IMR-90 (cell line): ENCODE data around the gene SHC2. TPM values are rescaled to one million over a fixed set of nuclear protein-coding genes. Genes with fewer than 3 reads are reported as not detected.

Experiments
- ATAC-seq: fragments of 200-7000 bp; cut with Tn5 transposase; 2 replicates; pipeline ENCODE4 v1.9.1; 2020; ENCODE audit warnings: low read depth, mild to moderate bottlenecking, moderate library complexity
- BruUV-seq: library from RNA; stranded (reverse); fragments of 400-500 nt; replicated peaks from 2 replicates; lab custom pipeline; 2021; lab: Mats Ljungman, UMichigan
- CTCF ChIA-PET: fragments of 300-600 bp; formaldehyde crosslinking; extraction: SDS; loops from one replicate; lab custom pipeline; 2021; ENCODE audit warnings: antibody characterized with exemption; lab: Yijun Ruan, JAX
- POLR2A ChIA-PET: fragments of 300-600 bp; sonication (Branson Sonifier 250); formaldehyde crosslinking; loops from one replicate; lab custom pipeline; 2022; ENCODE audit warnings: antibody characterized with exemption; ENCODE audit not compliant: unreplicated experiment; lab: Charles Lee
- DNase-seq: peaks from one replicate; pipeline ENCODE4 v3.0.0; 2013
- H2AFZ ChIP-seq: replicated peaks from 2 replicates; pipeline ENCODE3; 2013; ENCODE audit warnings: low read length, mild to moderate bottlenecking; ENCODE audit not compliant: poor library complexity
- H2AK5ac ChIP-seq: 2 replicates; pipeline ENCODE4 v1.6.1; 2013; ENCODE audit warnings: low read depth, low read length, inconsistent platforms
- H2AK9ac ChIP-seq: replicated peaks from 2 replicates; pipeline ENCODE3; 2013; ENCODE audit warnings: mild to moderate bottlenecking, low read depth, low read length, moderate library complexity; ENCODE audit not compliant: poor library complexity
- H2BK120ac ChIP-seq: 2 replicates; pipeline ENCODE4 v1.6.1; 2013; ENCODE audit warnings: low read depth, low read length, inconsistent platforms
- H2BK15ac ChIP-seq: 3 replicates; pipeline ENCODE4 v1.6.1; 2013; ENCODE audit warnings: low read depth, low read length, inconsistent platforms
- H2BK20ac ChIP-seq: 2 replicates; pipeline ENCODE4 v1.6.1; 2013; ENCODE audit warnings: low read depth, mild to moderate bottlenecking, inconsistent platforms, low read length, moderate library complexity
- H2BK5ac ChIP-seq: 2 replicates; pipeline ENCODE4 v1.6.1; 2013; ENCODE audit warnings: mild to moderate bottlenecking, low read depth, low read length, inconsistent platforms; ENCODE audit not compliant: poor library complexity, severe bottlenecking
- H3K14ac ChIP-seq: replicated peaks from 2 replicates; pipeline ENCODE4 v1.6.1; 2013; ENCODE audit warnings: low read depth, low read length, inconsistent platforms
- H3K18ac ChIP-seq: 2 replicates; pipeline ENCODE4 v1.6.1; 2013; ENCODE audit warnings: low read depth, low read length, control low read depth
- H3K23ac ChIP-seq: 2 replicates; pipeline ENCODE4 v1.6.1; 2013; ENCODE audit warnings: low read depth, low read length, inconsistent platforms
- H3K27ac ChIP-seq: 2 replicates; pipeline ENCODE4 v1.5.1; 2013; ENCODE audit warnings: mild to moderate bottlenecking, control low read depth, low read length; ENCODE audit not compliant: insufficient read depth
- H3K27me3 ChIP-seq: 2 replicates; pipeline ENCODE4 v1.6.1; 2013; ENCODE audit warnings: low read length; ENCODE audit not compliant: control insufficient read depth, insufficient read depth
- H3K36me3 ChIP-seq: 2 replicates; pipeline ENCODE4 v1.6.1; 2013; ENCODE audit warnings: low read length, mixed read lengths; ENCODE audit not compliant: control insufficient read depth, insufficient read depth
- H3K4ac ChIP-seq: 2 replicates; pipeline ENCODE4 v1.6.1; 2013; ENCODE audit warnings: low read depth, low read length, inconsistent platforms
- H3K4me1 ChIP-seq: 2 replicates; pipeline ENCODE4 v1.6.1; 2013; ENCODE audit warnings: low read length, mixed read lengths; ENCODE audit not compliant: control insufficient read depth, insufficient read depth
- H3K4me2 ChIP-seq: 2 replicates; pipeline ENCODE4 v1.6.1; 2013; ENCODE audit warnings: low read depth, mild to moderate bottlenecking, control low read depth, low read length, moderate library complexity
- H3K4me3 ChIP-seq: 2 replicates; pipeline ENCODE4 v1.5.1; 2013; ENCODE audit warnings: low read depth, mild to moderate bottlenecking, control low read depth, low read length, moderate library complexity; ENCODE audit not compliant: insufficient read depth
- H3K56ac ChIP-seq: 2 replicates; pipeline ENCODE4 v1.6.1; 2013; ENCODE audit warnings: low read length, inconsistent platforms; ENCODE audit not compliant: insufficient read depth; ENCODE audit errors: extremely low read depth
- H3K79me1 ChIP-seq, 2 experiments: 2 replicates each; pipeline ENCODE4 v1.6.1; 2013; ENCODE audit warnings: low read length in 2 of 2, inconsistent platforms in 1 of 2, low read depth in 1 of 2
- H3K9ac ChIP-seq: 2 replicates; pipeline ENCODE4 v1.6.1; 2013; ENCODE audit warnings: low read depth, low read length, control low read depth
- H3K9me1 ChIP-seq: 2 replicates; pipeline ENCODE4 v1.6.1; 2013; ENCODE audit warnings: low read length, inconsistent platforms; ENCODE audit not compliant: insufficient read depth
- H3K9me3 ChIP-seq: 2 replicates; pipeline ENCODE4 v1.6.1; 2013; ENCODE audit warnings: low read length; ENCODE audit not compliant: control insufficient read depth, insufficient read depth
- H4K20me1 ChIP-seq: 2 replicates; pipeline ENCODE4 v1.6.1; 2013; ENCODE audit warnings: low read length, inconsistent platforms; ENCODE audit not compliant: insufficient read depth
- H4K5ac ChIP-seq: 2 replicates; pipeline ENCODE4 v1.6.1; 2013; ENCODE audit warnings: mild to moderate bottlenecking, low read depth, low read length, control low read depth
- H4K8ac ChIP-seq, 2 experiments: 2 replicates each; pipeline ENCODE4 v1.6.1; 2013; ENCODE audit warnings: low read depth in 2 of 2, low read length in 2 of 2, control low read depth in 1 of 2, inconsistent platforms in 1 of 2
- H4K91ac ChIP-seq: 2 replicates; pipeline ENCODE4 v1.6.1; 2013; ENCODE audit warnings: low read depth, low read length, inconsistent platforms; ENCODE audit not compliant: insufficient read depth
- CHD1 ChIP-seq: IDR thresholded peaks from 2 replicates; pipeline ENCODE4 v1.6.1; 2012; ENCODE audit warnings: low read depth, low read length, improper control_type of control experiment
- FOS ChIP-seq: fragments of 150-350 bp; IDR thresholded peaks from 2 replicates; pipeline ENCODE4 v1.6.1; 2016; ENCODE audit warnings: low read depth, low read length
- MAFK ChIP-seq: IDR thresholded peaks from 2 replicates; pipeline ENCODE4 v1.6.1; 2012; ENCODE audit warnings: low read depth, low read length, improper control_type of control experiment
- NFE2L2 ChIP-seq: fragments of 150-350 bp; IDR thresholded peaks from 2 replicates; pipeline ENCODE4 v1.6.1; 2016; ENCODE audit warnings: low read depth, mild to moderate bottlenecking, low read length
- RAD21 ChIP-seq: IDR thresholded peaks from 2 replicates; pipeline ENCODE4 v1.6.1; 2012; ENCODE audit warnings: low read length, improper control_type of control experiment
- RFX5 ChIP-seq: IDR thresholded peaks from 2 replicates; pipeline ENCODE4 v1.8.0; 2012; ENCODE audit warnings: low read depth, mild to moderate bottlenecking, low read length, moderate library complexity
- SMC3 ChIP-seq: fragments of 150-350 bp; IDR thresholded peaks from 2 replicates; pipeline ENCODE4 v1.6.1; 2016; ENCODE audit warnings: low read depth, mild to moderate bottlenecking, antibody characterized with exemption, low read length, moderate library complexity
- WGBS, 2 experiments: methylation state at CpG; one replicate each; pipeline versions ENCODE4 v1.1.5 to v1.1.7; 2013; ENCODE audit warnings: missing lambda C conversion rate in 2 of 2; ENCODE audit not compliant: insufficient read length in 1 of 2; ENCODE audit errors: extremely low coverage in 2 of 2; 5-methylcytosine and 5-hydroxymethylcytosine counted together
- dilution Hi-C: fragments of 300-500 bp; cut with HindIII; formaldehyde crosslinking; loops from one replicate; pipeline ENCODE4 v1.14.3; 2018; ENCODE audit warnings: low sequenced_read_pairs; ENCODE audit not compliant: unreplicated experiment
- in situ Hi-C: fragments of 300-500 bp; cut with MboI; formaldehyde crosslinking; loops from 3 replicates; pipeline ENCODE4 v1.14.3; 2019; ENCODE audit warnings: low sequenced_read_pairs, inconsistent platforms, mixed read lengths
- intact Hi-C: fragments of 100-400 bp; cut with micrococcal nuclease; formaldehyde crosslinking; loops from 2 replicates; pipeline ENCODE4 v1.10.0; 2022
- polyA plus RNA-seq, 3 experiments: library from polyadenylated mRNA; depleted of rRNA; stranded (reverse); fragments of >200 nt; gene quantifications; 2 replicates each; pipeline ENCODE4 v1.2.3, GENCODE V29; 2012; ENCODE audit warnings: low replicate concordance in 1 of 3
- total RNA-seq: library from RNA; depleted of rRNA; stranded (reverse); fragments of >200 nt; gene quantifications from 2 replicates; pipeline ENCODE4 v1.2.3, GENCODE V29; 2012
- TF ChIP-seq, protein P1 (sequence below): conservative IDR thresholded peaks from 2 replicates; pipeline ENCODE4 v1.5.1; 2012; ENCODE audit warnings: mild to moderate bottlenecking, low read depth, low read length, improper control_type of control experiment

The SHC2 gene
- total and polyA plus RNA-seq, 2 of the 4 experiments (the other 2 are of a cell fraction) = 0.68 TPM; not detected in 1

GRCh38 chr19:422213-422916 is 38.5 kb downstream of the SHC2 start:
- 75% methylated on average over 31 of the region's 40 CpGs; no CpG with 5 or more reads in 1 of the 2 experiments for WGBS, 2 experiments
- no peak overlapping the region for H3K4me3 ChIP-seq
- H3K23ac ChIP-seq = no peak overlapping the region
- no peak overlapping the region for H3K27ac ChIP-seq
- CTCF ChIA-PET = no interaction called here
- no peak overlapping the region for H3K9ac ChIP-seq
- DNase-seq (no peak), ATAC-seq (no peak)
- no peak overlapping the region for H3K4ac ChIP-seq
- no TSS peak for BruUV-seq
- no peak overlapping the region for H2BK15ac ChIP-seq
- POLR2A ChIA-PET = no interaction called here
- H3K9me3 ChIP-seq = no peaks in the 10 kb centered on the region
- H2BK5ac ChIP-seq = no peak overlapping the region
- no peaks in the 10 kb centered on the region for H4K20me1 ChIP-seq
- no peak overlapping the region for H3K14ac ChIP-seq
- dilution Hi-C loops = no loop called here
- no peak overlapping the region for H4K91ac ChIP-seq
- no peaks in the 10 kb centered on the region for H3K79me1 ChIP-seq
- H3K18ac ChIP-seq = no peak overlapping the region
- no peak overlapping the region for H3K56ac ChIP-seq
- TF ChIP-seq FOS (no peak), RFX5 (no peak), MAFK (no peak), SMC3 (no peak), RAD21 (no peak), NFE2L2 (no peak), CHD1 (no peak)
- TF ChIP-seq, protein P1, sequence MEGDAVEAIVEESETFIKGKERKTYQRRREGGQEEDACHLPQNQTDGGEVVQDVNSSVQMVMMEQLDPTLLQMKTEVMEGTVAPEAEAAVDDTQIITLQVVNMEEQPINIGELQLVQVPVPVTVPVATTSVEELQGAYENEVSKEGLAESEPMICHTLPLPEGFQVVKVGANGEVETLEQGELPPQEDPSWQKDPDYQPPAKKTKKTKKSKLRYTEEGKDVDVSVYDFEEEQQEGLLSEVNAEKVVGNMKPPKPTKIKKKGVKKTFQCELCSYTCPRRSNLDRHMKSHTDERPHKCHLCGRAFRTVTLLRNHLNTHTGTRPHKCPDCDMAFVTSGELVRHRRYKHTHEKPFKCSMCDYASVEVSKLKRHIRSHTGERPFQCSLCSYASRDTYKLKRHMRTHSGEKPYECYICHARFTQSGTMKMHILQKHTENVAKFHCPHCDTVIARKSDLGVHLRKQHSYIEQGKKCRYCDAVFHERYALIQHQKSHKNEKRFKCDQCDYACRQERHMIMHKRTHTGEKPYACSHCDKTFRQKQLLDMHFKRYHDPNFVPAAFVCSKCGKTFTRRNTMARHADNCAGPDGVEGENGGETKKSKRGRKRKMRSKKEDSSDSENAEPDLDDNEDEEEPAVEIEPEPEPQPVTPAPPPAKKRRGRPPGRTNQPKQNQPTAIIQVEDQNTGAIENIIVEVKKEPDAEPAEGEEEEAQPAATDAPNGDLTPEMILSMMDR = no peak
- H2AK9ac ChIP-seq = no peak overlapping the region
- no peak overlapping the region for H4K8ac ChIP-seq
- H3K9me1 ChIP-seq = no peaks in the 10 kb centered on the region
- in situ Hi-C loops = no loop called here
- intact Hi-C loops = no loop called here
- no peak overlapping the region for H2BK120ac ChIP-seq
- no peak overlapping the region for H3K4me2 ChIP-seq
- H2AFZ ChIP-seq = no peak overlapping the region
- peaks cover 11% of the 10 kb centered on the region for H3K27me3 ChIP-seq
- no peak overlapping the region for H2AK5ac ChIP-seq
- no peaks in the 10 kb centered on the region for H3K4me1 ChIP-seq
- H4K5ac ChIP-seq = no peak overlapping the region
- H3K36me3 ChIP-seq = no peaks in the 10 kb centered on the region
- H2BK20ac ChIP-seq = no peak overlapping the region
